ENCODE results near the gene LSAMP. TPM values are rescaled to one million over a fixed set of nuclear protein-coding genes. Genes with fewer than 3 reads are reported as not detected.

Gene LSAMP
- total RNA-seq, 1 experiment from 2014 or later = 0.15 TPM

DNA sequence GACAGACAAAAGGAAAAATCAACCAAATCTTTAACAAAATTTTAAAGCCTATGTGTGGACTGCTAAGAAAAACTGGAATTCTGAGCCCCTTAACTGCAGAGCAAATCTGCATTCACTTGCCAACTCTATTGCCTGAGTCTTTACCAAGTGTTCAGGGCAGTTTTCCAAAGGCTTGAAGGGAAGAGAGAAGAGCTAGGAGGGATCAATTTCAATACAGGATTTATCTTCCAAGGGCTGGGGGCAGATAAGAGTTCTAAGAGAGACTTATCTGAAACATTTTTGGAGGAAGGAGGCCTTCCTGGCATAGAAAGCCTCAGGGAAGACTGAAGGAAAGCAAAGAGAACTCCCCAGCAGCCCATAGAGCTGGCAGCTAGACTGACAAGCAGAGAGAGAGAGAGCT is 31.4 kb upstream of the LSAMP start:
- POLR2A ChIA-PET (ENCODE audit: unreplicated experiment) = no interaction called here
- Histone ChIP-seq H3F3A (ENCODE audit: low read length, unreplicated experiment) (no peaks in the 10 kb centered on the region), H3K79me2 (ENCODE audit: low read length) (no peaks in the 10 kb centered on the region), H3K9me3 (ENCODE audit: low read length) (0 out of 2 replicates have a peak, but pooled peaks cover 14% of the 10 kb centered on the region), H3K4me3 (ENCODE audit: low read length) (no peak overlapping the region), H3K27me3 (ENCODE audit: low read length) (no peaks in the 10 kb centered on the region), H3K4me1 (ENCODE audit: insufficient read depth, low read length) (no peaks in the 10 kb centered on the region), H2AFZ (ENCODE audit: low read length) (no peak overlapping the region), H3K4me2 (ENCODE audit: low read length) (no peak overlapping the region), H4K20me1 (ENCODE audit: low read length) (no peaks in the 10 kb centered on the region), H3K27ac (ENCODE audit: low read length) (no peak overlapping the region), H3K36me3 (ENCODE audit: low read depth, low read length) (no peaks in the 10 kb centered on the region), H3K9me2 (replicated peaks; ENCODE audit: low read length) (no peaks in the 10 kb centered on the region), H3K9ac (ENCODE audit: low read length) (no peak overlapping the region)
- DNase-seq (no peak), ATAC-seq (no peak)
- intact Hi-C loops (cut with micrococcal nuclease) = no loop called here
- CTCF ChIA-PET = no interaction called here
- TF ChIP-seq EZH2phosphoT487 (IDR thresholded peaks at IDR 0.05; ENCODE audit: borderline replicate concordance, low read length) (no peak), EZH2 (IDR thresholded peaks at IDR 0.05; ENCODE audit: low read length, unreplicated experiment) (no peak)
- TF ChIP-seq, protein P1, sequence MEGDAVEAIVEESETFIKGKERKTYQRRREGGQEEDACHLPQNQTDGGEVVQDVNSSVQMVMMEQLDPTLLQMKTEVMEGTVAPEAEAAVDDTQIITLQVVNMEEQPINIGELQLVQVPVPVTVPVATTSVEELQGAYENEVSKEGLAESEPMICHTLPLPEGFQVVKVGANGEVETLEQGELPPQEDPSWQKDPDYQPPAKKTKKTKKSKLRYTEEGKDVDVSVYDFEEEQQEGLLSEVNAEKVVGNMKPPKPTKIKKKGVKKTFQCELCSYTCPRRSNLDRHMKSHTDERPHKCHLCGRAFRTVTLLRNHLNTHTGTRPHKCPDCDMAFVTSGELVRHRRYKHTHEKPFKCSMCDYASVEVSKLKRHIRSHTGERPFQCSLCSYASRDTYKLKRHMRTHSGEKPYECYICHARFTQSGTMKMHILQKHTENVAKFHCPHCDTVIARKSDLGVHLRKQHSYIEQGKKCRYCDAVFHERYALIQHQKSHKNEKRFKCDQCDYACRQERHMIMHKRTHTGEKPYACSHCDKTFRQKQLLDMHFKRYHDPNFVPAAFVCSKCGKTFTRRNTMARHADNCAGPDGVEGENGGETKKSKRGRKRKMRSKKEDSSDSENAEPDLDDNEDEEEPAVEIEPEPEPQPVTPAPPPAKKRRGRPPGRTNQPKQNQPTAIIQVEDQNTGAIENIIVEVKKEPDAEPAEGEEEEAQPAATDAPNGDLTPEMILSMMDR (conservative IDR thresholded peaks at IDR 0.05; ENCODE audit: low read depth, low read length) = no peak
- BruUV-seq (replicated peaks) = no TSS peak

DNA sequence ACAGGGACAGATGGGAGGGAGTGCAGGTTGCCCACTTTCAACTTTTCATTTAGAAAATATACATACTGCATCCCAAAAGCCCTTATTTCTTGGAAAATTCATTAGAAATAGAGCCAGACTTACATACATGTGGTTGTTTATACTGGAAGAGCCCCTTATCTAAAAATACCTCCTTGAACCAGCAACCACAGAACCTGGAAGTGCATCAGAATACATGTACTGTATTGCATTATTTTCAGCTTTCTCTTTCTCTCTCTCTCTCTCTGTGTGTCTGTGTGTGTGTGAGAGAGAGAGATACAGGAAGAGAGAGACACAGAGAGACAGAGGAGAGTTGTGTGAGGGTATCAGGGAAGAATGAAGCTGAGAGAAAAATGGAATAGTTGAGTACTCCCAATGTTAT is 29.5 kb upstream of the LSAMP start:
- no peaks in the 10 kb centered on the region for H3K27me3 ChIP-seq (ENCODE audit: low read length)
- no peaks in the 10 kb centered on the region for H3F3A ChIP-seq (ENCODE audit: low read length, unreplicated experiment)
- no peak overlapping the region for H2AFZ ChIP-seq (ENCODE audit: low read length)
- TF ChIP-seq EZH2 (IDR thresholded peaks at IDR 0.05; ENCODE audit: low read length, unreplicated experiment) (no peak), EZH2phosphoT487 (IDR thresholded peaks at IDR 0.05; ENCODE audit: borderline replicate concordance, low read length) (no peak)
- TF ChIP-seq, protein P1 (conservative IDR thresholded peaks at IDR 0.05; ENCODE audit: low read depth, low read length) = no peak
- no peaks in the 10 kb centered on the region for H3K36me3 ChIP-seq (ENCODE audit: low read depth, low read length)
- no peaks in the 10 kb centered on the region for H3K4me1 ChIP-seq (ENCODE audit: insufficient read depth, low read length)
- H4K20me1 ChIP-seq (ENCODE audit: low read length) = no peaks in the 10 kb centered on the region
- ATAC-seq (no peak), DNase-seq (no peak)
- H3K9me3 ChIP-seq (ENCODE audit: low read length) = 0 out of 2 replicates have a peak, but pooled peaks cover 22% of the 10 kb centered on the region
- no peak overlapping the region for H3K9ac ChIP-seq (ENCODE audit: low read length)
- BruUV-seq (replicated peaks) = no TSS peak
- intact Hi-C loops (cut with micrococcal nuclease) = no loop called here
- no peaks in the 10 kb centered on the region for H3K79me2 ChIP-seq (ENCODE audit: low read length)
- ChIA-PET POLR2A (ENCODE audit: unreplicated experiment) (no interaction called here), CTCF (no interaction called here)
- no peak overlapping the region for H3K27ac ChIP-seq (ENCODE audit: low read length)
- no peak overlapping the region for H3K4me2 ChIP-seq (ENCODE audit: low read length)
- no peaks in the 10 kb centered on the region for H3K9me2 ChIP-seq (replicated peaks; ENCODE audit: low read length)
- H3K4me3 ChIP-seq (ENCODE audit: low read length) = no peak overlapping the region

DNA sequence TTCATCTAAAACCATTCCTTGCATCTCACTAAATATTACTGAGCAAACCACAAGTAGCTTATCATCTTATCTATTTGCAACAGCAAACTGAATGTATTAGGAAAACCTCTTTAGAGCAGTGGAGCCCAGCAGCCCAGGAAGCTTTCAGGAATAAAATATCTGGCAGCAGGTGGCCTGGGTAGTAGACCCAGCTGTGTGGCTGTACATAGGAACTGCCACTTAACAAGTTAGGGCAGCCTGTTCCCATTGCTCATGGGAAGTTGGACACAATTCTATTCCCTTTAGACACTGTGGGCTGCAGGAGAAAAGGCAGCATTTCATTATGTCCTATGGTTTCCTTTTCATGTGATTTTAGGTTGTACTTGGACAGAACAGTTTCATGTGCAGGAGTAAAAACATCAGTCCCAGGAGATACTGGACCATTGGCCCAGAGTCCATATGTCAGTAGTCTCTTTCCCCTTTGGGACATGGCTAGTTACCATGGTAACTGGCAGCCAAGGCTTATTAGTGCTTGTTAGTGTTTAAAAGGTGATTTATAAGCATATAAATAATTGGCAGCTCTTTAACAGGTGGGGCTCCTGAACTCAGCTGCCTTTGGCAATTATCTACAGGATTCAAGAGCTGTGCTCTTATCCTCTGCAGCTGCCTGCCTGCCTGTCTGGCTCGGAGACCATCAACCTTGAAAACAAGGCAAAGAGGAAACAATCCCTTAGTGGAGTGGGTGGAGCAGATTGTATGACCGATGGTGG is 28.9 kb upstream of the LSAMP start:
- Histone ChIP-seq H3K4me3 (ENCODE audit: low read length) (no peak overlapping the region), H3K4me2 (ENCODE audit: low read length) (no peak overlapping the region), H4K20me1 (ENCODE audit: low read length) (no peaks in the 10 kb centered on the region), H3F3A (ENCODE audit: low read length, unreplicated experiment) (no peaks in the 10 kb centered on the region), H3K27me3 (ENCODE audit: low read length) (no peaks in the 10 kb centered on the region), H3K9me2 (replicated peaks; ENCODE audit: low read length) (no peaks in the 10 kb centered on the region), H3K27ac (ENCODE audit: low read length) (no peak overlapping the region), H3K36me3 (ENCODE audit: low read depth, low read length) (no peaks in the 10 kb centered on the region), H3K9me3 (ENCODE audit: low read length) (0 out of 2 replicates have a peak, but pooled peaks cover 22% of the 10 kb centered on the region), H2AFZ (ENCODE audit: low read length) (no peak overlapping the region), H3K4me1 (ENCODE audit: insufficient read depth, low read length) (no peaks in the 10 kb centered on the region), H3K9ac (ENCODE audit: low read length) (no peak overlapping the region), H3K79me2 (ENCODE audit: low read length) (no peaks in the 10 kb centered on the region)
- ChIA-PET POLR2A (ENCODE audit: unreplicated experiment) (no interaction called here), CTCF (no interaction called here)
- TF ChIP-seq EZH2 (IDR thresholded peaks at IDR 0.05; ENCODE audit: low read length, unreplicated experiment) (no peak), EZH2phosphoT487 (IDR thresholded peaks at IDR 0.05; ENCODE audit: borderline replicate concordance, low read length) (no peak)
- TF ChIP-seq, protein P1 (conservative IDR thresholded peaks at IDR 0.05; ENCODE audit: low read depth, low read length) = no peak
- intact Hi-C loops (cut with micrococcal nuclease) = no loop called here
- DNase-seq (no peak), ATAC-seq (no peak)
- BruUV-seq (replicated peaks) = no TSS peak

All from PC-3 (cell line).